IMR-90 (cell line): ENCODE results near the gene COPS7A. TPM values are rescaled to one million over a fixed set of nuclear protein-coding genes. Genes with fewer than 3 reads are reported as not detected.

Source experiments
- ATAC-seq: fragments of 200-7000 bp; cut with Tn5 transposase; 2 replicates; pipeline ENCODE4 v1.9.1; 2020; ENCODE audit warnings: low read depth, mild to moderate bottlenecking, moderate library complexity
- BruUV-seq: library from RNA; stranded (reverse); fragments of 400-500 nt; replicated peaks from 2 replicates; lab custom pipeline; 2021; lab: Mats Ljungman, UMichigan
- CTCF ChIA-PET: fragments of 300-600 bp; formaldehyde crosslinking; extraction: SDS; loops from one replicate; lab custom pipeline; 2021; ENCODE audit warnings: antibody characterized with exemption; lab: Yijun Ruan, JAX
- POLR2A ChIA-PET: fragments of 300-600 bp; sonication (Branson Sonifier 250); formaldehyde crosslinking; loops from one replicate; lab custom pipeline; 2022; ENCODE audit warnings: antibody characterized with exemption; ENCODE audit not compliant: unreplicated experiment; lab: Charles Lee
- DNase-seq: peaks from one replicate; pipeline ENCODE4 v3.0.0; 2013
- H2AFZ ChIP-seq: replicated peaks from 2 replicates; pipeline ENCODE3; 2013; ENCODE audit warnings: low read length, mild to moderate bottlenecking; ENCODE audit not compliant: poor library complexity
- H2AK5ac ChIP-seq: 2 replicates; pipeline ENCODE4 v1.6.1; 2013; ENCODE audit warnings: low read depth, low read length, inconsistent platforms
- H2AK9ac ChIP-seq: replicated peaks from 2 replicates; pipeline ENCODE3; 2013; ENCODE audit warnings: mild to moderate bottlenecking, low read depth, low read length, moderate library complexity; ENCODE audit not compliant: poor library complexity
- H2BK120ac ChIP-seq: 2 replicates; pipeline ENCODE4 v1.6.1; 2013; ENCODE audit warnings: low read depth, low read length, inconsistent platforms
- H2BK15ac ChIP-seq: 3 replicates; pipeline ENCODE4 v1.6.1; 2013; ENCODE audit warnings: low read depth, low read length, inconsistent platforms
- H2BK20ac ChIP-seq: 2 replicates; pipeline ENCODE4 v1.6.1; 2013; ENCODE audit warnings: low read depth, mild to moderate bottlenecking, inconsistent platforms, low read length, moderate library complexity
- H2BK5ac ChIP-seq: 2 replicates; pipeline ENCODE4 v1.6.1; 2013; ENCODE audit warnings: mild to moderate bottlenecking, low read depth, low read length, inconsistent platforms; ENCODE audit not compliant: poor library complexity, severe bottlenecking
- H3K14ac ChIP-seq: replicated peaks from 2 replicates; pipeline ENCODE4 v1.6.1; 2013; ENCODE audit warnings: low read depth, low read length, inconsistent platforms
- H3K18ac ChIP-seq: 2 replicates; pipeline ENCODE4 v1.6.1; 2013; ENCODE audit warnings: low read depth, low read length, control low read depth
- H3K23ac ChIP-seq: 2 replicates; pipeline ENCODE4 v1.6.1; 2013; ENCODE audit warnings: low read depth, low read length, inconsistent platforms
- H3K27ac ChIP-seq: 2 replicates; pipeline ENCODE4 v1.5.1; 2013; ENCODE audit warnings: mild to moderate bottlenecking, control low read depth, low read length; ENCODE audit not compliant: insufficient read depth
- H3K27me3 ChIP-seq: 2 replicates; pipeline ENCODE4 v1.6.1; 2013; ENCODE audit warnings: low read length; ENCODE audit not compliant: control insufficient read depth, insufficient read depth
- H3K36me3 ChIP-seq: 2 replicates; pipeline ENCODE4 v1.6.1; 2013; ENCODE audit warnings: low read length, mixed read lengths; ENCODE audit not compliant: control insufficient read depth, insufficient read depth
- H3K4ac ChIP-seq: 2 replicates; pipeline ENCODE4 v1.6.1; 2013; ENCODE audit warnings: low read depth, low read length, inconsistent platforms
- H3K4me1 ChIP-seq: 2 replicates; pipeline ENCODE4 v1.6.1; 2013; ENCODE audit warnings: low read length, mixed read lengths; ENCODE audit not compliant: control insufficient read depth, insufficient read depth
- H3K4me2 ChIP-seq: 2 replicates; pipeline ENCODE4 v1.6.1; 2013; ENCODE audit warnings: low read depth, mild to moderate bottlenecking, control low read depth, low read length, moderate library complexity
- H3K4me3 ChIP-seq: 2 replicates; pipeline ENCODE4 v1.5.1; 2013; ENCODE audit warnings: low read depth, mild to moderate bottlenecking, control low read depth, low read length, moderate library complexity; ENCODE audit not compliant: insufficient read depth
- H3K56ac ChIP-seq: 2 replicates; pipeline ENCODE4 v1.6.1; 2013; ENCODE audit warnings: low read length, inconsistent platforms; ENCODE audit not compliant: insufficient read depth; ENCODE audit errors: extremely low read depth
- H3K79me1 ChIP-seq, 2 experiments: 2 replicates each; pipeline ENCODE4 v1.6.1; 2013; ENCODE audit warnings: low read length in 2 of 2, inconsistent platforms in 1 of 2, low read depth in 1 of 2
- H3K9ac ChIP-seq: 2 replicates; pipeline ENCODE4 v1.6.1; 2013; ENCODE audit warnings: low read depth, low read length, control low read depth
- H3K9me1 ChIP-seq: 2 replicates; pipeline ENCODE4 v1.6.1; 2013; ENCODE audit warnings: low read length, inconsistent platforms; ENCODE audit not compliant: insufficient read depth
- H3K9me3 ChIP-seq: 2 replicates; pipeline ENCODE4 v1.6.1; 2013; ENCODE audit warnings: low read length; ENCODE audit not compliant: control insufficient read depth, insufficient read depth
- H4K20me1 ChIP-seq: 2 replicates; pipeline ENCODE4 v1.6.1; 2013; ENCODE audit warnings: low read length, inconsistent platforms; ENCODE audit not compliant: insufficient read depth
- H4K5ac ChIP-seq: 2 replicates; pipeline ENCODE4 v1.6.1; 2013; ENCODE audit warnings: mild to moderate bottlenecking, low read depth, low read length, control low read depth
- H4K8ac ChIP-seq, 2 experiments: 2 replicates each; pipeline ENCODE4 v1.6.1; 2013; ENCODE audit warnings: low read depth in 2 of 2, low read length in 2 of 2, control low read depth in 1 of 2, inconsistent platforms in 1 of 2
- H4K91ac ChIP-seq: 2 replicates; pipeline ENCODE4 v1.6.1; 2013; ENCODE audit warnings: low read depth, low read length, inconsistent platforms; ENCODE audit not compliant: insufficient read depth
- CEBPB ChIP-seq: IDR thresholded peaks from 2 replicates; pipeline ENCODE4 v1.6.1; 2012; ENCODE audit warnings: low read depth, low read length, improper control_type of control experiment
- CTCF ChIP-seq: conservative IDR thresholded peaks from 2 replicates; pipeline ENCODE4 v1.5.1; 2012; ENCODE audit warnings: mild to moderate bottlenecking, low read depth, low read length, improper control_type of control experiment
- MAZ ChIP-seq: IDR thresholded peaks from 2 replicates; pipeline ENCODE4 v1.6.1; 2012; ENCODE audit warnings: low read depth, mild to moderate bottlenecking, low read length, improper control_type of control experiment, moderate library complexity, borderline replicate concordance
- WGBS, 2 experiments: methylation state at CpG; one replicate each; pipeline versions ENCODE4 v1.1.5 to v1.1.7; 2013; ENCODE audit warnings: missing lambda C conversion rate in 2 of 2; ENCODE audit not compliant: insufficient read length in 1 of 2; ENCODE audit errors: extremely low coverage in 2 of 2; 5-methylcytosine and 5-hydroxymethylcytosine counted together
- dilution Hi-C: fragments of 300-500 bp; cut with HindIII; formaldehyde crosslinking; loops from one replicate; pipeline ENCODE4 v1.14.3; 2018; ENCODE audit warnings: low sequenced_read_pairs; ENCODE audit not compliant: unreplicated experiment
- in situ Hi-C: fragments of 300-500 bp; cut with MboI; formaldehyde crosslinking; loops from 3 replicates; pipeline ENCODE4 v1.14.3; 2019; ENCODE audit warnings: low sequenced_read_pairs, inconsistent platforms, mixed read lengths
- intact Hi-C: fragments of 100-400 bp; cut with micrococcal nuclease; formaldehyde crosslinking; loops from 2 replicates; pipeline ENCODE4 v1.10.0; 2022
- polyA plus RNA-seq, 3 experiments: library from polyadenylated mRNA; depleted of rRNA; stranded (reverse); fragments of >200 nt; gene quantifications; 2 replicates each; pipeline ENCODE4 v1.2.3, GENCODE V29; 2012; ENCODE audit warnings: low replicate concordance in 1 of 3
- total RNA-seq: library from RNA; depleted of rRNA; stranded (reverse); fragments of >200 nt; gene quantifications from 2 replicates; pipeline ENCODE4 v1.2.3, GENCODE V29; 2012

The COPS7A gene
- total and polyA plus RNA-seq, 2 of the 4 experiments (the other 2 are of a cell fraction): 58.8 to 135 TPM

GRCh38 chr12:6699989-6700645, 23.7 kb upstream of the COPS7A start (continued):
- TF ChIP-seq CTCF: no peak

GRCh38 chr12:6700646-6701051, 23.2 kb upstream of the COPS7A start, which contains the start of gene PIANP:
TSS of gene PIANP (minus strand) at chr12:6700815. CDS start at chr12:6698061, 2,754 bp downstream.
- Histone ChIP-seq H2AFZ (peak within 1 kb of the TSS; percentile 94), H3K36me3 (peaks cover 4% of the 10 kb centered on the region), H2BK5ac (peak within 1 kb of the TSS; percentile 16), H3K23ac (peak within 1 kb of the TSS; percentile 88), H3K14ac (peak within 1 kb of the TSS; percentile 82), H3K4me1 (peaks cover 4% of the 10 kb centered on the region), H3K9me1 (no peaks in the 10 kb centered on the region), H4K20me1 (no peaks in the 10 kb centered on the region), H2AK9ac (peak within 1 kb of the TSS; percentile 88), H2BK20ac (no peak within 1 kb of the TSS), H2AK5ac (peak within 1 kb of the TSS; percentile 59), H2BK15ac (no peak within 1 kb of the TSS), H3K79me1 (peaks cover 10 to 17% of the 10 kb centered on the region in 2 experiments; a peak in 3 of 4 replicates), H4K91ac (peak within 1 kb of the TSS; percentile 58), H3K4me3 (peak within 1 kb of the TSS; percentile 81), H3K9me3 (no peaks in the 10 kb centered on the region), H3K18ac (peak within 1 kb of the TSS; percentile 81), H4K8ac (peak within 1 kb of the TSS; percentile 22 to 91; a peak in 3 of 4 replicates), H3K4me2 (peak within 1 kb of the TSS; percentile 99), H2BK120ac (peak within 1 kb of the TSS; percentile 47; the same call in 1 of the 2 replicates), H4K5ac (peak within 1 kb of the TSS; percentile 87), H3K27me3 (peaks cover 3% of the 10 kb centered on the region; the same call in 1 of the 2 replicates), H3K9ac (peak within 1 kb of the TSS; percentile 90), H3K4ac (peak within 1 kb of the TSS; percentile 72), H3K56ac (no peak within 1 kb of the TSS; the same call in none of the 2 replicates), H3K27ac (peak within 1 kb of the TSS; percentile 57)
- in situ Hi-C loops (no loop called here), intact Hi-C loops (no loop called here), dilution Hi-C loops (no loop called here)
- TF ChIP-seq MAZ (peak; percentile 20; the same call in 1 of the 2 replicates), CEBPB (no peak)
- peak; percentile 84 for ATAC-seq
- peak; percentile 21 for DNase-seq
- ChIA-PET POLR2A (no interaction called here), CTCF (interaction anchor here (1.0 kb wide), 1 partner anchor 16 kb away, joined by 3 read pairs; no protein-coding TSS in a partner anchor)
- no TSS peak for BruUV-seq
- no CpG with 5 or more reads among the region's 43 CpGs for WGBS, 2 experiments
